ENCODE measurements around the gene PTPRM. TPM values are rescaled to one million over a fixed set of nuclear protein-coding genes. Genes with fewer than 3 reads are reported as not detected.

The PTPRM gene
- total RNA-seq, 1 donor from 2014 or later, result 71.3 TPM

DNA sequence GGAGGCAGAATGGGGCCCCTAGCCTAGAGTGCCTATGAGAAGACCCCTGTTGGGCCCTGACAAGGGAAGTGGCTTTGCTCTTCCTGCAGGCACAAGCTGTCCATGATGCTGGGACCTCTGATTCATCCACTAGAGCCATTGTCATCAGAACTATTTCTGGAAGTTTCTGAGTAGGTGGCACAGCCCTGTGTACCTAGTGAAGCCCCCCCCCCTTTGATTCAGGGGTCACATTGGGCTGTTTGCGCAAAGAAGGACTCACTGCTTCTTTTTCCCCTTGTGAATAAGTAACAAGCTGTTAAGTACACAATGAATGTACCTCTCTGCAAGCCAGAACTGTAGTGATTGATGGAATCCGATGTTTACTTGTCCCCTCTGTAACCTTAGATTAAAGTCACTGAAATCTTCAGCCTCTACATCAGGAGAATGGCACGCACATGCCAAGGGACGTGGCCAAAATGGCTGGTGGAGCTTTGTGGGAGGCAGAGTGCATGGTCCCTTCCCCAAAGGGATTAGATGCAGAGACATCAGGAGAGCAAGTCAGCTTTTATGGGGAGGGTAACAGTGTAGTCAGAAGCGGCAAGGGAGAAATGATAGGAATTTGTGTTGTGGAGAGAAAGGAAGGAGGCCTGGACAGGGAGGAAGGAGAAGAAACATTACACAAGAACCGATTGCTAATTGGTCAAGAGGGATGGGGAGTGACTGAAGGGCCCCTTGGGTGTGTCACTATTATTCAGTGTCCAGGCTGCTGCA lies 774.5 kb downstream of the PTPRM start:
- Mint-ChIP-seq H3K27me3 (ENCODE audit: low read depth) (no peaks in the 10 kb centered on the region), H3K9me3 (no peaks in the 10 kb centered on the region), H3K36me3 (peaks cover 8% of the 10 kb centered on the region), H3K27ac (peak overlapping the region; percentile 87), H3K4me1 (peaks cover 55% of the 10 kb centered on the region), H3K4me3 (no peak overlapping the region)
- DNase-seq (ENCODE audit: low spot score in 2 of 2, unreplicated experiment in 2 of 2), result peak in 1 of 2 experiments; percentile 50
- TF ChIP-seq CTCF (IDR thresholded peaks at IDR 0.05; ENCODE audit: unreplicated experiment), result no peak

- no peaks in the 10 kb centered on the region for H3K27me3 Mint-ChIP-seq (ENCODE audit: low read depth)
- TF ChIP-seq CTCF (IDR thresholded peaks at IDR 0.05; ENCODE audit: unreplicated experiment), result no peak
- peaks cover 14% of the 10 kb centered on the region for H3K9me3 Mint-ChIP-seq
- no peak overlapping the region for H3K27ac Mint-ChIP-seq
- H3K4me1 Mint-ChIP-seq, result peaks cover 6% of the 10 kb centered on the region
- no peak for DNase-seq (ENCODE audit: low spot score in 2 of 2, unreplicated experiment in 2 of 2)
- H3K36me3 Mint-ChIP-seq, result peaks cover 39% of the 10 kb centered on the region
- no peak overlapping the region for H3K4me3 Mint-ChIP-seq
Observed at GRCh38 chr18:8348051-8348720, 781.1 kb downstream of the PTPRM start.

- Mint-ChIP-seq H3K36me3 (peaks cover 41% of the 10 kb centered on the region), H3K4me3 (no peak overlapping the region), H3K4me1 (no peaks in the 10 kb centered on the region), H3K9me3 (peaks cover 16% of the 10 kb centered on the region), H3K27ac (no peak overlapping the region), H3K27me3 (ENCODE audit: low read depth) (no peaks in the 10 kb centered on the region)
- no peak for DNase-seq (ENCODE audit: low spot score in 2 of 2, unreplicated experiment in 2 of 2)
- no peak for TF ChIP-seq CTCF (IDR thresholded peaks at IDR 0.05; ENCODE audit: unreplicated experiment)
Observed at GRCh38 chr18:8349608-8350323, 782.6 kb downstream of the PTPRM start.

DNA sequence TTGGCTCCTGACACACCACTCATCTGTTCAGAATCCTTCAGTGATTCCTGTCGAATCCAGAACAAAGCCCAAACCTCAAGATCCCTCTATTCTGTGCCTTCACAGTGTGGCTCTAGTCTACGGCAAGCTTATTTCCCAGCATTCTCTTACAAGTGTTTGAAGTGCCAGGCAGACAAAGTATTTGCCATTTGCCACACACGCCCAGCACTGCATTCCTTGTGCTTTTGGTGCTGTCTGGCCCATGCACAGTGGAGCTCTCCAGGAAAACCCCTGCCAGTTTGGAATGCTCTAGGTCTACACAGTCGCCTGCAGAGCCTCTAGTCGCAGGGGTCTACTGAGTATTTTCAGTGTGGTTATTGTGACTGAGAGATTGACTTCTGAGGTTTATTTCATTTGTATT lies 783.5 kb downstream of the PTPRM start:
- Mint-ChIP-seq H3K4me3 (no peak overlapping the region), H3K27ac (no peak overlapping the region), H3K36me3 (peaks cover 38% of the 10 kb centered on the region)

DNA sequence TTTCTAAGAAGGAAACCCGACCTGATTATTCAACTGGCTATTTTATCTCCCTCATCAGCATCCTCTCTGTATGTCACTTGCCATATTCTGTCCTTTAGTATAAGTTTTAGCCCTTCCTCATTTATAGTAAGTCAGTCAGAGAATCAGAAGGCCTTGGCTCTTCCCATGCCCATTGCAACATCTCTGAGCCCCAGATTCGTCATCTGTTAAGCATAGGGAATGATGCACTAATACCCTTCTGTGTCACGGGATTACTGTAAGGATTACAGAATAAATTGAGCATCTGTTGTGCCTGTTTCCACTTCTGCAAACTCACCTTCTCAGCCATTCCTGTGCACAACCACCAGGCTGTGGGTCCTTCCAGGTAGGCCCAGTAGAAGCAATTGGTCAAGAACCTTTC lies 784.0 kb downstream of the PTPRM start:
- peaks cover 34% of the 10 kb centered on the region for H3K36me3 Mint-ChIP-seq
- no peak overlapping the region for H3K27ac Mint-ChIP-seq
- H3K9me3 Mint-ChIP-seq, result peaks cover 16% of the 10 kb centered on the region
- DNase-seq (ENCODE audit: low spot score in 2 of 2, unreplicated experiment in 2 of 2), result no peak
- TF ChIP-seq CTCF (IDR thresholded peaks at IDR 0.05; ENCODE audit: unreplicated experiment), result no peak
- no peaks in the 10 kb centered on the region for H3K27me3 Mint-ChIP-seq (ENCODE audit: low read depth)
- H3K4me1 Mint-ChIP-seq, result no peaks in the 10 kb centered on the region
- H3K4me3 Mint-ChIP-seq, result no peak overlapping the region

More for the DNA sequence above, 783.5 kb downstream of the PTPRM start:
- no peaks in the 10 kb centered on the region for H3K4me1 Mint-ChIP-seq
- no peak for TF ChIP-seq CTCF (IDR thresholded peaks at IDR 0.05; ENCODE audit: unreplicated experiment)
- no peaks in the 10 kb centered on the region for H3K27me3 Mint-ChIP-seq (ENCODE audit: low read depth)
- no peak for DNase-seq (ENCODE audit: low spot score in 2 of 2, unreplicated experiment in 2 of 2)
- peaks cover 16% of the 10 kb centered on the region for H3K9me3 Mint-ChIP-seq
